H1 (cell line): Measurements from ENCODE around the gene SYNPR. TPM values are rescaled to one million over a fixed set of nuclear protein-coding genes. Genes with fewer than 3 reads are reported as not detected.

Source experiments
- CTCF ChIA-PET: fragments of 300-600 bp; sonication (Branson Sonifier 250); formaldehyde crosslinking; loops from one replicate; lab custom pipeline; 2021; ENCODE audit not compliant: partially characterized antibody; lab: Charles Lee
- POLR2A ChIA-PET: fragments of 300-600 bp; sonication (Branson Sonifier 250); formaldehyde crosslinking; loops from one replicate; lab custom pipeline; 2021; ENCODE audit warnings: inconsistent platforms; ENCODE audit not compliant: partially characterized antibody; lab: Charles Lee
- DNase-seq, 2 experiments: peaks; one replicate each; pipeline versions ENCODE4 v3.0.0 to v3.0.0-alpha.2; 2010 to 2022; ENCODE audit warnings: low spot score in 2 of 2, low read depth in 1 of 2, mixed read lengths in 1 of 2
- FAIRE-seq: peaks from 2 replicates; lab custom pipeline; 2011; peaks lifted over from hg19 to GRCh38; lab: Jason Lieb, UNC
- H2AFZ ChIP-seq: 2 replicates; pipeline ENCODE4 v1.8.1; 2012; ENCODE audit warnings: low read length, inconsistent platforms
- H2AK5ac ChIP-seq: 2 replicates; pipeline ENCODE4 v1.6.1; 2013; ENCODE audit warnings: low read depth, low read length
- H2BK120ac ChIP-seq: replicated peaks from 2 replicates; pipeline ENCODE3; 2013; ENCODE audit warnings: low read depth, low read length, inconsistent platforms
- H2BK12ac ChIP-seq: 2 replicates; pipeline ENCODE4 v1.6.1; 2013; ENCODE audit warnings: low read depth, low read length
- H2BK15ac ChIP-seq: 2 replicates; pipeline ENCODE4 v1.6.1; 2013; ENCODE audit warnings: low read length
- H2BK20ac ChIP-seq: 2 replicates; pipeline ENCODE4 v1.6.1; 2013; ENCODE audit warnings: low read length
- H2BK5ac ChIP-seq: 2 replicates; pipeline ENCODE4 v1.6.1; 2013; ENCODE audit warnings: low read depth, low read length
- H3K14ac ChIP-seq: 2 replicates; pipeline ENCODE4 v1.6.1; 2013; ENCODE audit warnings: inconsistent platforms; ENCODE audit not compliant: insufficient read length
- H3K18ac ChIP-seq: 2 replicates; pipeline ENCODE4 v1.6.1; 2013; ENCODE audit warnings: low read length; ENCODE audit errors: extremely low read depth
- H3K23ac ChIP-seq: 2 replicates; pipeline ENCODE4 v1.6.1; 2013; ENCODE audit warnings: inconsistent platforms; ENCODE audit not compliant: insufficient read length
- H3K23me2 ChIP-seq: 2 replicates; pipeline ENCODE4 v1.6.1; 2013; ENCODE audit warnings: low read depth, low read length
- H3K27ac ChIP-seq: 2 replicates; pipeline ENCODE4 v1.6.1; 2011; ENCODE audit warnings: low read depth, low read length, inconsistent platforms
- H3K27me3 ChIP-seq, 4 experiments: replicated peaks in 1 of 4; 1 replicate in 1 of 4; 2 replicates in 3 of 4; pipeline versions ENCODE4 v1.6.1 to v1.8.1; 2011 to 2013; ENCODE audit warnings: low read length in 3 of 4, mild to moderate bottlenecking in 3 of 4, inconsistent platforms in 2 of 4, mixed read lengths in 2 of 4, moderate library complexity in 1 of 4; ENCODE audit not compliant: control insufficient read depth in 3 of 4, insufficient read depth in 3 of 4; ENCODE audit errors: extremely low read depth in 1 of 4
- H3K36me3 ChIP-seq, 4 experiments: 2 replicates each; pipeline versions ENCODE4 v1.6.1 to v1.8.1; 2011 to 2013; ENCODE audit warnings: mild to moderate bottlenecking in 4 of 4, low read length in 3 of 4, moderate library complexity in 2 of 4, control low read depth in 1 of 4, inconsistent platforms in 1 of 4; ENCODE audit not compliant: insufficient read depth in 4 of 4, control insufficient read depth in 2 of 4
- H3K4ac ChIP-seq: replicated peaks from 2 replicates; pipeline ENCODE3; 2013; ENCODE audit warnings: low read length, low read depth, mixed read lengths, inconsistent platforms; ENCODE audit not compliant: insufficient read length
- H3K4me1 ChIP-seq, 4 experiments: replicated peaks in 1 of 4; 1 replicate in 1 of 4; 2 replicates in 3 of 4; pipeline versions ENCODE4 v1.6.1 to v1.8.1; 2011 to 2013; ENCODE audit warnings: low read length in 3 of 4, inconsistent platforms in 2 of 4, mixed read lengths in 1 of 4; ENCODE audit not compliant: insufficient read depth in 4 of 4, control insufficient read depth in 3 of 4
- H3K4me2 ChIP-seq, 2 experiments: 2 replicates each; pipeline versions ENCODE4 v1.6.1 to v1.8.1; 2011 to 2013; ENCODE audit warnings: low read depth in 2 of 2, low read length in 2 of 2, control low read depth in 1 of 2, inconsistent platforms in 1 of 2, mild to moderate bottlenecking in 1 of 2; ENCODE audit not compliant: insufficient read depth in 1 of 2
- H3K4me3 ChIP-seq, 4 experiments: fragments of 200-600, 300-600 bp in 1 of 4; sonication (generic), shearing (Covaris generic), sonication (Bioruptor Twin) in 1 of 4; 2 replicates each; pipeline versions ENCODE4 v1.5.1 to v1.8.1; 2011 to 2016; ENCODE audit warnings: low read length in 4 of 4, low read depth in 3 of 4, control low read depth in 2 of 4, inconsistent platforms in 2 of 4, mild to moderate bottlenecking in 2 of 4, mixed read lengths in 1 of 4, moderate library complexity in 1 of 4; ENCODE audit not compliant: insufficient read depth in 2 of 4; ENCODE audit errors: extremely low read depth in 1 of 4
- H3K56ac ChIP-seq: replicated peaks from 2 replicates; pipeline ENCODE3; 2013; ENCODE audit warnings: low read depth, mild to moderate bottlenecking, mixed read lengths, low read length, inconsistent platforms; ENCODE audit not compliant: insufficient read length
- H3K79me1 ChIP-seq: 2 replicates; pipeline ENCODE4 v1.6.1; 2013; ENCODE audit warnings: low read depth, low read length, control low read depth
- H3K79me2 ChIP-seq, 2 experiments: 2 replicates each; pipeline versions ENCODE4 v1.6.1 to v1.8.1; 2012 to 2013; ENCODE audit warnings: low read length in 2 of 2, mild to moderate bottlenecking in 2 of 2, inconsistent platforms in 1 of 2; ENCODE audit not compliant: insufficient read depth in 2 of 2, control insufficient read depth in 1 of 2
- H3K9ac ChIP-seq, 4 experiments: replicated peaks in 1 of 4; 1 replicate in 1 of 4; 2 replicates in 3 of 4; pipeline versions ENCODE4 v1.6.1 to v1.8.1; 2011 to 2013; ENCODE audit warnings: low read depth in 3 of 4, low read length in 3 of 4, control low read depth in 2 of 4, mild to moderate bottlenecking in 2 of 4, moderate library complexity in 2 of 4, inconsistent platforms in 1 of 4; ENCODE audit errors: extremely low read depth in 1 of 4
- H3K9me3 ChIP-seq, 2 experiments: 2 replicates each; pipeline versions ENCODE4 v1.6.1 to v1.8.1; 2012 to 2013; ENCODE audit warnings: mild to moderate bottlenecking in 2 of 2, moderate library complexity in 2 of 2, control low read depth in 1 of 2, inconsistent platforms in 1 of 2, low read depth in 1 of 2, low read length in 1 of 2, mixed read lengths in 1 of 2; ENCODE audit not compliant: insufficient read depth in 2 of 2
- H4K20me1 ChIP-seq, 2 experiments: replicated peaks in 1 of 2; 2 replicates each; pipeline versions ENCODE3 to v1.8.1; 2011 to 2013; ENCODE audit warnings: inconsistent platforms in 2 of 2, low read length in 2 of 2, mild to moderate bottlenecking in 1 of 2; ENCODE audit not compliant: insufficient read depth in 2 of 2, control insufficient read depth in 1 of 2
- H4K5ac ChIP-seq: 2 replicates; pipeline ENCODE4 v1.6.1; 2013; ENCODE audit warnings: low read length, low read depth, mixed read lengths, inconsistent platforms; ENCODE audit not compliant: insufficient read length
- H4K8ac ChIP-seq: 2 replicates; pipeline ENCODE4 v1.8.0; 2013; ENCODE audit warnings: mild to moderate bottlenecking, moderate library complexity, low read length, inconsistent platforms; ENCODE audit not compliant: insufficient read depth; ENCODE audit errors: extremely low read depth
- H4K91ac ChIP-seq: replicated peaks from 2 replicates; pipeline ENCODE3; 2013; ENCODE audit warnings: low read length, mixed read lengths, inconsistent platforms; ENCODE audit not compliant: insufficient read length
- ASH2L ChIP-seq: fragments of 200-600, 300-600 bp; sonication (generic); IDR thresholded peaks from one replicate; pipeline ENCODE4 v1.7.1; 2017; ENCODE audit warnings: low read length
- CREB1 ChIP-seq: IDR thresholded peaks from 2 replicates; pipeline ENCODE4 v1.6.1; 2012; ENCODE audit warnings: inconsistent platforms
- JUND ChIP-seq: IDR thresholded peaks from 2 replicates; pipeline ENCODE4 v1.6.1; 2011; ENCODE audit warnings: mild to moderate bottlenecking, improper control_type of control experiment, low read length
- POLR2AphosphoS5 ChIP-seq: IDR thresholded peaks from 2 replicates; pipeline ENCODE4 v1.6.1; 2011; ENCODE audit warnings: low read depth, low read length
- RAD21 ChIP-seq, 2 experiments: IDR thresholded peaks in 1 of 2; conservative IDR thresholded peaks in 1 of 2; 2 replicates each; pipeline ENCODE4 v1.6.1; 2011; ENCODE audit warnings: low read depth in 2 of 2, low read length in 2 of 2, improper control_type of control experiment in 1 of 2, inconsistent platforms in 1 of 2, mild to moderate bottlenecking in 1 of 2, moderate library complexity in 1 of 2
- RNF2 ChIP-seq: fragments of 200-900, 300-1000 bp; sonication (generic); IDR thresholded peaks from 2 replicates; pipeline ENCODE4 v1.7.1; 2016; ENCODE audit warnings: borderline replicate concordance, low read depth, mild to moderate bottlenecking, antibody characterized with exemption, low read length; ENCODE audit not compliant: poor library complexity, severe bottlenecking; ENCODE audit errors: missing control alignments
- SIN3A ChIP-seq, 2 experiments: IDR thresholded peaks in 1 of 2; conservative IDR thresholded peaks in 1 of 2; 2 replicates each; pipeline ENCODE4 v1.6.1; 2011 to 2012; ENCODE audit warnings: low read length in 2 of 2, improper control_type of control experiment in 1 of 2, low read depth in 1 of 2, mild to moderate bottlenecking in 1 of 2
- SIX5 ChIP-seq: IDR thresholded peaks from 2 replicates; pipeline ENCODE4 v1.6.1; 2011; ENCODE audit warnings: mild to moderate bottlenecking, low read depth, low read length
- SP2 ChIP-seq: IDR thresholded peaks from 2 replicates; pipeline ENCODE4 v1.6.1; 2012; ENCODE audit warnings: mild to moderate bottlenecking, low read length, inconsistent platforms
- TBP ChIP-seq: IDR thresholded peaks from 2 replicates; pipeline ENCODE4 v1.6.1; 2011; ENCODE audit warnings: low read depth, low read length, improper control_type of control experiment
- ZNF274 ChIP-seq: IDR thresholded peaks from 2 replicates; pipeline ENCODE4 v1.7.0; 2012; ENCODE audit warnings: low read length, borderline replicate concordance; ENCODE audit errors: extremely low read depth
- polyA plus RNA-seq, 7 experiments: library from polyadenylated mRNA; depleted of rRNA in 3 of 7; stranded (reverse) in 5 of 7; unstranded in 2 of 7; fragments of >200 nt in 5 of 7; fragments of 200-250 nt in 2 of 7; gene quantifications; 1 replicate in 5 of 7; 2 replicates in 1 of 7; 4 replicates in 1 of 7; pipeline versions ENCODE4 v1.2.1 to v1.2.3, GENCODE V29; 2011 to 2013; ENCODE audit warnings: missing spikeins in 2 of 7, mixed read lengths in 2 of 7
- total RNA-seq: library from RNA; stranded (reverse); fragmentation: NEBNext Ultra II Directional; extraction: Animal tissue kit (Norgen Biotek cat#: 25700); gene quantifications from 2 replicates; pipeline ENCODE4 v1.2.1, GENCODE V29; 2021

The SYNPR gene
- total and polyA plus RNA-seq, 2 of the 8 experiments (the other 6 are each of a cell fraction or from before 2014, with no cell fraction given) = 0.39 to 0.99 TPM

GRCh38 chr3:63413523-63413922 lies 135.4 kb downstream of the SYNPR start:
- ChIA-PET CTCF (interaction anchor here (0.9 to 1.0 kb wide), 3 partner anchors 19 to 63 kb away, joined by 3 read pairs; no protein-coding TSS in a partner anchor), POLR2A (interaction anchor here (0.6 to 2.2 kb wide), 4 partner anchors 9 to 101 kb away, joined by 3 to 5 read pairs (median 4); no protein-coding TSS in a partner anchor)
- peak overlapping the region; percentile 33 to 36; a peak in 3 of 4 replicates for H3K4me2 ChIP-seq
- H2BK120ac ChIP-seq = peak overlapping the region; percentile 19
- H4K91ac ChIP-seq = peak overlapping the region; percentile 68
- no peak overlapping the region for H2BK20ac ChIP-seq
- H3K4ac ChIP-seq = no peak overlapping the region
- H2BK12ac ChIP-seq = no peak overlapping the region
- H3K27me3 ChIP-seq = no peaks in the 10 kb centered on the region
- H4K5ac ChIP-seq = peak overlapping the region; percentile 90
- FAIRE-seq (peak; percentile 28), DNase-seq (no peak)
- H3K56ac ChIP-seq = no peak overlapping the region
- no peak overlapping the region for H3K14ac ChIP-seq
- H2BK15ac ChIP-seq = no peak overlapping the region
- H3K36me3 ChIP-seq = no peaks in the 10 kb centered on the region
- H2BK5ac ChIP-seq = no peak overlapping the region
- H3K9ac ChIP-seq = no peak overlapping the region; a peak in 1 of 7 replicates
- H3K9me3 ChIP-seq = no peaks in the 10 kb centered on the region
- no peak overlapping the region for H4K8ac ChIP-seq
- 0 out of 2 replicates have a peak overlapping the region, but pooled peaks have one; percentile 19 for H3K27ac ChIP-seq
- no peak overlapping the region for H3K23ac ChIP-seq
- no peaks in the 10 kb centered on the region for H4K20me1 ChIP-seq
- H2AFZ ChIP-seq = no peak overlapping the region
- H3K79me2 ChIP-seq = no peaks in the 10 kb centered on the region
- H2AK5ac ChIP-seq = no peak overlapping the region
- H3K23me2 ChIP-seq = no peaks in the 10 kb centered on the region
- H3K4me1 ChIP-seq = peaks cover 0 to 21% (median 11%) of the 10 kb centered on the region in 4 experiments; a peak in 5 of 7 replicates
- H3K4me3 ChIP-seq = peak overlapping the region in 1 of 4 experiments; percentile 20; a peak in 1 of 8 replicates
- H3K18ac ChIP-seq = no peak overlapping the region
- H3K79me1 ChIP-seq = no peaks in the 10 kb centered on the region
- no peak for TF ChIP-seq RNF2
- TF ChIP-seq CREB1 = no peak
- TF ChIP-seq JUND = no peak
- no peak for TF ChIP-seq ZNF274
- TF ChIP-seq POLR2AphosphoS5 = no peak
- TF ChIP-seq SIX5 = no peak
- no peak for TF ChIP-seq RAD21 (IDR thresholded peaks at IDR 0.05 in 1 of 2, conservative IDR thresholded peaks at IDR 0.05 in 1 of 2; ENCODE audit: low read depth in 2 of 2, low read length in 2 of 2)
- TF ChIP-seq TBP = no peak
- TF ChIP-seq SP2 = no peak
- TF ChIP-seq SIN3A (conservative IDR thresholded peaks at IDR 0.05 in 1 of 2, IDR thresholded peaks at IDR 0.05 in 1 of 2; ENCODE audit: low read depth in 1 of 2, low read length in 2 of 2) = no peak
- no peak for TF ChIP-seq ASH2L
